Measurements from ENCODE around the gene TRMT11. TPM values are rescaled to one million over a fixed set of nuclear protein-coding genes. Genes with fewer than 3 reads are reported as not detected.

TRMT11 gene
- total and polyA plus RNA-seq, 2 of the 8 experiments (the other 6 are each of a cell fraction or from before 2014, with no cell fraction given): 19.7 to 32.4 TPM

DNA sequence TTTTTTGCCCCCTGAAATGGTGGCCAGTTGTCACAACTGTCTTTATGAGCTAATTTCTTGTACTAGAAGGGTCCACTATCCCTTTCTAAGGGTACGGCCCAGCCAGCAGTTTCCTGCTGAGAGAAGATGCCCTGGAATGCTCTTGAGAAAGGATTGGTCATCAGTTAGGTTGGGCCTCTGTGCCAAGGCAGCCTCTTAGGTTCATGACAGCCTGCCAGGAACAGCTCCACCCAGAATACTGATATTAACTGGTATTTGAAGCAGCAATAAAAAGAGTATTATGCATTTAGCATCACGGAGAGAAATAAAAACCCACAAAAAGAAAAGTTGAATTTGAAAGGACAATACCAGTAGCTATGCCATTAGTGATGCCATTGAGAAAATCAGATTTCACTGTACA, 38.7 kb upstream of the TRMT11 start (continued):
- TF ChIP-seq, protein P1, sequence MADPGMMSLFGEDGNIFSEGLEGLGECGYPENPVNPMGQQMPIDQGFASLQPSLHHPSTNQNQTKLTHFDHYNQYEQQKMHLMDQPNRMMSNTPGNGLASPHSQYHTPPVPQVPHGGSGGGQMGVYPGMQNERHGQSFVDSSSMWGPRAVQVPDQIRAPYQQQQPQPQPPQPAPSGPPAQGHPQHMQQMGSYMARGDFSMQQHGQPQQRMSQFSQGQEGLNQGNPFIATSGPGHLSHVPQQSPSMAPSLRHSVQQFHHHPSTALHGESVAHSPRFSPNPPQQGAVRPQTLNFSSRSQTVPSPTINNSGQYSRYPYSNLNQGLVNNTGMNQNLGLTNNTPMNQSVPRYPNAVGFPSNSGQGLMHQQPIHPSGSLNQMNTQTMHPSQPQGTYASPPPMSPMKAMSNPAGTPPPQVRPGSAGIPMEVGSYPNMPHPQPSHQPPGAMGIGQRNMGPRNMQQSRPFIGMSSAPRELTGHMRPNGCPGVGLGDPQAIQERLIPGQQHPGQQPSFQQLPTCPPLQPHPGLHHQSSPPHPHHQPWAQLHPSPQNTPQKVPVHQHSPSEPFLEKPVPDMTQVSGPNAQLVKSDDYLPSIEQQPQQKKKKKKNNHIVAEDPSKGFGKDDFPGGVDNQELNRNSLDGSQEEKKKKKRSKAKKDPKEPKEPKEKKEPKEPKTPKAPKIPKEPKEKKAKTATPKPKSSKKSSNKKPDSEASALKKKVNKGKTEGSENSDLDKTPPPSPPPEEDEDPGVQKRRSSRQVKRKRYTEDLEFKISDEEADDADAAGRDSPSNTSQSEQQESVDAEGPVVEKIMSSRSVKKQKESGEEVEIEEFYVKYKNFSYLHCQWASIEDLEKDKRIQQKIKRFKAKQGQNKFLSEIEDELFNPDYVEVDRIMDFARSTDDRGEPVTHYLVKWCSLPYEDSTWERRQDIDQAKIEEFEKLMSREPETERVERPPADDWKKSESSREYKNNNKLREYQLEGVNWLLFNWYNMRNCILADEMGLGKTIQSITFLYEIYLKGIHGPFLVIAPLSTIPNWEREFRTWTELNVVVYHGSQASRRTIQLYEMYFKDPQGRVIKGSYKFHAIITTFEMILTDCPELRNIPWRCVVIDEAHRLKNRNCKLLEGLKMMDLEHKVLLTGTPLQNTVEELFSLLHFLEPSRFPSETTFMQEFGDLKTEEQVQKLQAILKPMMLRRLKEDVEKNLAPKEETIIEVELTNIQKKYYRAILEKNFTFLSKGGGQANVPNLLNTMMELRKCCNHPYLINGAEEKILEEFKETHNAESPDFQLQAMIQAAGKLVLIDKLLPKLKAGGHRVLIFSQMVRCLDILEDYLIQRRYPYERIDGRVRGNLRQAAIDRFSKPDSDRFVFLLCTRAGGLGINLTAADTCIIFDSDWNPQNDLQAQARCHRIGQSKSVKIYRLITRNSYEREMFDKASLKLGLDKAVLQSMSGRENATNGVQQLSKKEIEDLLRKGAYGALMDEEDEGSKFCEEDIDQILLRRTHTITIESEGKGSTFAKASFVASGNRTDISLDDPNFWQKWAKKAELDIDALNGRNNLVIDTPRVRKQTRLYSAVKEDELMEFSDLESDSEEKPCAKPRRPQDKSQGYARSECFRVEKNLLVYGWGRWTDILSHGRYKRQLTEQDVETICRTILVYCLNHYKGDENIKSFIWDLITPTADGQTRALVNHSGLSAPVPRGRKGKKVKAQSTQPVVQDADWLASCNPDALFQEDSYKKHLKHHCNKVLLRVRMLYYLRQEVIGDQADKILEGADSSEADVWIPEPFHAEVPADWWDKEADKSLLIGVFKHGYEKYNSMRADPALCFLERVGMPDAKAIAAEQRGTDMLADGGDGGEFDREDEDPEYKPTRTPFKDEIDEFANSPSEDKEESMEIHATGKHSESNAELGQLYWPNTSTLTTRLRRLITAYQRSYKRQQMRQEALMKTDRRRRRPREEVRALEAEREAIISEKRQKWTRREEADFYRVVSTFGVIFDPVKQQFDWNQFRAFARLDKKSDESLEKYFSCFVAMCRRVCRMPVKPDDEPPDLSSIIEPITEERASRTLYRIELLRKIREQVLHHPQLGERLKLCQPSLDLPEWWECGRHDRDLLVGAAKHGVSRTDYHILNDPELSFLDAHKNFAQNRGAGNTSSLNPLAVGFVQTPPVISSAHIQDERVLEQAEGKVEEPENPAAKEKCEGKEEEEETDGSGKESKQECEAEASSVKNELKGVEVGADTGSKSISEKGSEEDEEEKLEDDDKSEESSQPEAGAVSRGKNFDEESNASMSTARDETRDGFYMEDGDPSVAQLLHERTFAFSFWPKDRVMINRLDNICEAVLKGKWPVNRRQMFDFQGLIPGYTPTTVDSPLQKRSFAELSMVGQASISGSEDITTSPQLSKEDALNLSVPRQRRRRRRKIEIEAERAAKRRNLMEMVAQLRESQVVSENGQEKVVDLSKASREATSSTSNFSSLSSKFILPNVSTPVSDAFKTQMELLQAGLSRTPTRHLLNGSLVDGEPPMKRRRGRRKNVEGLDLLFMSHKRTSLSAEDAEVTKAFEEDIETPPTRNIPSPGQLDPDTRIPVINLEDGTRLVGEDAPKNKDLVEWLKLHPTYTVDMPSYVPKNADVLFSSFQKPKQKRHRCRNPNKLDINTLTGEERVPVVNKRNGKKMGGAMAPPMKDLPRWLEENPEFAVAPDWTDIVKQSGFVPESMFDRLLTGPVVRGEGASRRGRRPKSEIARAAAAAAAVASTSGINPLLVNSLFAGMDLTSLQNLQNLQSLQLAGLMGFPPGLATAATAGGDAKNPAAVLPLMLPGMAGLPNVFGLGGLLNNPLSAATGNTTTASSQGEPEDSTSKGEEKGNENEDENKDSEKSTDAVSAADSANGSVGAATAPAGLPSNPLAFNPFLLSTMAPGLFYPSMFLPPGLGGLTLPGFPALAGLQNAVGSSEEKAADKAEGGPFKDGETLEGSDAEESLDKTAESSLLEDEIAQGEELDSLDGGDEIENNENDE (IDR thresholded peaks at IDR 0.05; ENCODE audit: insufficient replicate concordance, low read length): no peak
- TF ChIP-seq CREB1 (IDR thresholded peaks at IDR 0.05) (no peak), CTBP2 (IDR thresholded peaks at IDR 0.05; ENCODE audit: borderline replicate concordance, insufficient read depth, insufficient read length, low read length) (no peak), SIX5 (IDR thresholded peaks at IDR 0.05; ENCODE audit: low read depth, low read length) (no peak), KDM5A (IDR thresholded peaks at IDR 0.05; ENCODE audit: low read length) (no peak), CHD1 (IDR thresholded peaks at IDR 0.05; ENCODE audit: low read depth, low read length) (no peak), EP300 (IDR thresholded peaks at IDR 0.05; ENCODE audit: borderline replicate concordance in 1 of 2, low read depth in 2 of 2, low read length in 2 of 2) (no peak), BCL11A (IDR thresholded peaks at IDR 0.05; ENCODE audit: low read depth in 2 of 2, low read length in 2 of 2) (no peak), YY1 (IDR thresholded peaks at IDR 0.05; ENCODE audit: low read depth, low read length) (no peak), SAP30 (IDR thresholded peaks at IDR 0.05; ENCODE audit: insufficient read depth, insufficient replicate concordance, low read length) (no peak), HDAC6 (IDR thresholded peaks at IDR 0.05; ENCODE audit: low read depth, low read length) (no peak), POLR2A (IDR thresholded peaks at IDR 0.05; ENCODE audit: control extremely low read depth in 1 of 2, low read depth in 2 of 2, low read length in 2 of 2) (no peak), POU5F1 (IDR thresholded peaks at IDR 0.05; ENCODE audit: low read depth, low read length) (no peak)
